Tibial nerve (tissue), 4 donors: Measurements from ENCODE around the gene PDILT. TPM values are rescaled to one million over a fixed set of nuclear protein-coding genes. Genes with fewer than 3 reads are reported as not detected.

Source experiments
- DNase-seq, 2 donors: peaks; one replicate each; pipeline ENCODE4 v3.0.0-alpha.2; 2019; ENCODE audit warnings: low spot score in 2 of 2
- H3K27ac ChIP-seq, 4 donors: fragments of 200-600 bp; sonication (generic) in 3 of 4; one replicate each; pipeline ENCODE4 v1.5.1; 2017 to 2019; ENCODE audit warnings: mild to moderate bottlenecking in 1 of 4
- H3K27me3 ChIP-seq, 2 donors: fragments of 200-600 bp; sonication (generic) in 1 of 2; one replicate each; pipeline versions ENCODE4 v1.5.1 to v1.6.0; 2017 to 2019
- H3K36me3 ChIP-seq, 3 donors: fragments of 200-600 bp; sonication (generic); one replicate each; pipeline ENCODE4 v1.5.1; 2018 to 2019
- H3K4me1 ChIP-seq, 4 donors: fragments of 200-600 bp; sonication (generic) in 3 of 4; one replicate each; pipeline ENCODE4 v1.5.1; 2017 to 2019
- H3K4me3 ChIP-seq, 4 donors: fragments of 200-600 bp; sonication (generic) in 3 of 4; one replicate each; pipeline ENCODE4 v1.5.1; 2017 to 2019; ENCODE audit warnings: mild to moderate bottlenecking in 1 of 4, moderate library complexity in 1 of 4
- H3K9me3 ChIP-seq, 4 donors: fragments of 200-600 bp; sonication (generic) in 3 of 4; one replicate each; pipeline ENCODE4 v1.5.1; 2017 to 2019
- EP300 ChIP-seq, 2 donors: sonication (generic); formaldehyde crosslinking; IDR thresholded peaks; one replicate each; pipeline ENCODE4 v1.6.1; 2017; ENCODE audit warnings: antibody characterized with exemption in 2 of 2, mild to moderate bottlenecking in 1 of 2
- POLR2A ChIP-seq, 2 donors: fragments of 450-650 bp; IDR thresholded peaks; one replicate each; pipeline ENCODE4 v1.6.1; 2017; ENCODE audit warnings: antibody characterized with exemption in 2 of 2, mild to moderate bottlenecking in 2 of 2, moderate library complexity in 2 of 2
- WGBS, 2 donors: methylation state at CpG; one replicate each; pipeline ENCODE4 v1.1.5; 2018; 5-methylcytosine and 5-hydroxymethylcytosine counted together
- total RNA-seq, 4 donors: library from RNA; depleted of rRNA; stranded (reverse); fragments of >200 nt; gene quantifications; one replicate each; pipeline ENCODE4 v1.1.0, GENCODE V29; 2016
- TF ChIP-seq, protein P1 (sequence below), 5 experiments: fragments of 200-600 bp in 3 of 5; fragments of 450-650 bp in 2 of 5; sonication (generic) in 3 of 5; IDR thresholded peaks; one replicate each; pipeline ENCODE4 v1.5.1; 2016 to 2019; ENCODE audit warnings: antibody characterized with exemption in 5 of 5, mild to moderate bottlenecking in 3 of 5, moderate library complexity in 2 of 5

The PDILT gene
- total RNA-seq, 4 donors from 2014 or later: not detected

DNA sequence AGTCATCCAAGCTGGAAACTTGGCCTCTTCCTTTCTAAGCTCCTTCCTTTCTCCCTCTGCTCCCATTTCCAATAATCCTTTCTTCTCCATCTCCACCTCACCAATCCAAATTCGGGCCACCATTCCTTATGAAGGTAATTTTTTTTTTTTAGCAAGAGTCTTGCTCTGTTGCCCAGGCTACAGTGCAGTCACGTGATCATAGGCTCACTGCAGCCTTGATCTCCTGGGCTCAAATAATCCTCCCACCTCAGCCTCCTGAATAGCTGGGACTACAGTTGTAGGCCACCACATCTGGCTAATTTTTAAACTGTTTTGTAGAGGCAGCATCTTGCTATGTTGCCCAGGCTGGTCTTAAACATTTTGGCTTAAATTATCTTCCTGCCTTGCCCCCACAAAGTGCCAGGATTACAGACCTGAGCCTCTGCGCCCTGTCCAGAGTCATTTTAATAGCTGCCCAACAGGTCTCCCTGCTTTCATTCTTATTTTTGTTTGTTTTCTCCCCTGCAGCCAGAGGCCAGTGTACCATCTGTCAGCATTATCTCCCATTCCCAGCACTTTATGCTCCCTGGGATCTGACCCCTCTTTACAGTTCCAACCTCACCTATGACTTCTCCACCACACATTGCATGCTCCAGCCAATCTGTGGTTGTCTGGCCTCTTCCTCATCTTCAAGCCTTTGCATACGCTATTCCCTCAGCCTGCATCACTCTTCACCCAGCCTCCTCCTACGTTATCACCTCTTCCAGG is 75.0 kb downstream of the PDILT start:
- H3K4me1 ChIP-seq: no peaks in the 10 kb centered on the region

GRCh38 chr16:20327444-20328041 is 77.0 kb downstream of the PDILT start, which contains the start of gene GP2:
GP2 (minus strand) TSS chr16:20327513; CDS start chr16:20326431, 1,082 bp downstream.
- TF ChIP-seq, protein P1, sequence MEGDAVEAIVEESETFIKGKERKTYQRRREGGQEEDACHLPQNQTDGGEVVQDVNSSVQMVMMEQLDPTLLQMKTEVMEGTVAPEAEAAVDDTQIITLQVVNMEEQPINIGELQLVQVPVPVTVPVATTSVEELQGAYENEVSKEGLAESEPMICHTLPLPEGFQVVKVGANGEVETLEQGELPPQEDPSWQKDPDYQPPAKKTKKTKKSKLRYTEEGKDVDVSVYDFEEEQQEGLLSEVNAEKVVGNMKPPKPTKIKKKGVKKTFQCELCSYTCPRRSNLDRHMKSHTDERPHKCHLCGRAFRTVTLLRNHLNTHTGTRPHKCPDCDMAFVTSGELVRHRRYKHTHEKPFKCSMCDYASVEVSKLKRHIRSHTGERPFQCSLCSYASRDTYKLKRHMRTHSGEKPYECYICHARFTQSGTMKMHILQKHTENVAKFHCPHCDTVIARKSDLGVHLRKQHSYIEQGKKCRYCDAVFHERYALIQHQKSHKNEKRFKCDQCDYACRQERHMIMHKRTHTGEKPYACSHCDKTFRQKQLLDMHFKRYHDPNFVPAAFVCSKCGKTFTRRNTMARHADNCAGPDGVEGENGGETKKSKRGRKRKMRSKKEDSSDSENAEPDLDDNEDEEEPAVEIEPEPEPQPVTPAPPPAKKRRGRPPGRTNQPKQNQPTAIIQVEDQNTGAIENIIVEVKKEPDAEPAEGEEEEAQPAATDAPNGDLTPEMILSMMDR (IDR thresholded peaks at IDR 0.05): no peak
- TF ChIP-seq EP300 (IDR thresholded peaks at IDR 0.05) (no peak), POLR2A (IDR thresholded peaks at IDR 0.05) (no peak)
- 75 to 87% methylated on average over 7 of the region's 7 CpGs for WGBS, 2 donors
- no peaks in the 10 kb centered on the region for H3K36me3 ChIP-seq
- no peaks in the 10 kb centered on the region for H3K4me1 ChIP-seq
- H3K9me3 ChIP-seq: no peaks in the 10 kb centered on the region
- H3K27ac ChIP-seq: no peak within 1 kb of the TSS
- DNase-seq: no peak
- no peak within 1 kb of the TSS for H3K4me3 ChIP-seq
- no peaks in the 10 kb centered on the region for H3K27me3 ChIP-seq

More for the DNA sequence above, 75.0 kb downstream of the PDILT start:
- H3K36me3 ChIP-seq: no peaks in the 10 kb centered on the region
- no peak for DNase-seq
- H3K27me3 ChIP-seq: no peaks in the 10 kb centered on the region
- no peak for TF ChIP-seq EP300 (IDR thresholded peaks at IDR 0.05)
- no peak for TF ChIP-seq POLR2A (IDR thresholded peaks at IDR 0.05)
- TF ChIP-seq, protein P1 (IDR thresholded peaks at IDR 0.05): no peak
- 74 to 80% methylated on average over 5 of the region's 5 CpGs for WGBS, 2 donors
- H3K27ac ChIP-seq: no peak overlapping the region
- H3K9me3 ChIP-seq: no peaks in the 10 kb centered on the region
- no peak overlapping the region for H3K4me3 ChIP-seq

DNA sequence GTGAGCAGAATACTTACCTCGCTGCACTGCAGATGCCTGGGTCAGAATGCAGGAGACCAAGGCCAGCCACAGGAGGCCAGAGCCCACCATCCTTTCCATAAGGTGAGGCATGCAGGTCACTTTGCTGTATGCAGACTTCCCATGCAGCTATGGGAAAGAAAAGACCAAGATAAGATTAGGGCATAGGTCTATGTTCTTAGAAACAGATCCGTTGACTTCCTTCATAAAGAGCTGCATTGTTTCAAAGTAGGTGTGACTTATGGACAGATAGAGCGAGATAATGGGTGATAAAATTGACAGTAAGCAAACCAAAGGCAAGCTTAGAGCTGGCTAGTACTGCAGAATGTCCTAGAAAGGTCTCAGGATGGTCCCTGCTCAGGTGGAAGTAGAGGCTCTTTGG is 78.2 kb downstream of the PDILT start:
- WGBS, 2 donors: 69 to 71% methylated on average over 3 of the region's 3 CpGs
- Histone ChIP-seq H3K36me3 (no peaks in the 10 kb centered on the region), H3K4me1 (no peaks in the 10 kb centered on the region), H3K9me3 (no peaks in the 10 kb centered on the region), H3K4me3 (no peak overlapping the region), H3K27ac (no peak overlapping the region), H3K27me3 (no peaks in the 10 kb centered on the region)
- TF ChIP-seq EP300 (IDR thresholded peaks at IDR 0.05): no peak
- TF ChIP-seq, protein P1 (IDR thresholded peaks at IDR 0.05): no peak
- TF ChIP-seq POLR2A (IDR thresholded peaks at IDR 0.05): no peak
- DNase-seq: no peak

GRCh38 chr16:20325005-20325404 is 79.5 kb downstream of the PDILT start:
- Histone ChIP-seq H3K4me1 (no peaks in the 10 kb centered on the region), H3K9me3 (no peaks in the 10 kb centered on the region), H3K36me3 (no peaks in the 10 kb centered on the region), H3K4me3 (no peak overlapping the region), H3K27me3 (no peaks in the 10 kb centered on the region), H3K27ac (no peak overlapping the region)
- WGBS, 2 donors: 63 to 80% methylated on average over 3 of the region's 3 CpGs
- no peak for TF ChIP-seq EP300 (IDR thresholded peaks at IDR 0.05)
- TF ChIP-seq, protein P1 (IDR thresholded peaks at IDR 0.05): no peak
- no peak for TF ChIP-seq POLR2A (IDR thresholded peaks at IDR 0.05)
- no peak for DNase-seq

DNA sequence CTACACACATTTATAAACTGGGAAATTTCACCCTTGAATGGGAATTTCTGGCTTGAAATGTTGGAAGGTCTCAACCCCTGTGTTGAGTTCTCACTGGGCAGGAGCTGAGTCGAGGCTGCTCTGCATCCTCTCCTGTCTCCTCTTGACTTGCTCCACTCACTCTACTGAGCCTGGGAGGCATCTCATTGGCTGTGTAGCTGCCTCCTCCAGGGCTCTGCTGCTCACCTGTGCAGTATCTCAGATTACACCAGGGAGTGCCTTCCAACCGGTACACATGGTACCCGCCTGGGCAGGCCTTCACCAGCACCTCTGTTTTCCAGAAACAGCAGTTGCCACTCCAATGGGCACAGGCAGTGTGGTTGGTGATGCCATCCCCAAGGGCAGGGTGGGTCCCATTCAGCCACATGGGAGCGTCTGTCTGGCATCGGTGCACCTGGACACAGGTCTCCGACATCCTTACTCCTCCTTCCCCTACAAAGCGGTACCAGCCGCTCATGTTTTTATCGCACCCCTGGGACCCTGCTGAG is 80.9 kb downstream of the PDILT start:
- Histone ChIP-seq H3K9me3 (no peaks in the 10 kb centered on the region), H3K36me3 (no peaks in the 10 kb centered on the region), H3K27ac (no peak overlapping the region), H3K27me3 (no peaks in the 10 kb centered on the region), H3K4me1 (no peaks in the 10 kb centered on the region), H3K4me3 (no peak overlapping the region)
- 72 to 80% methylated on average over 9 of the region's 9 CpGs for WGBS, 2 donors
- TF ChIP-seq POLR2A (IDR thresholded peaks at IDR 0.05): no peak
- TF ChIP-seq, protein P1 (IDR thresholded peaks at IDR 0.05): no peak
- no peak for DNase-seq
